ENCODE measurements around the gene HMGN4.

- TF ChIP-seq CTCF (IDR thresholded peaks at IDR 0.05) (no peak), POLR2A (IDR thresholded peaks at IDR 0.05) (no peak), EP300 (IDR thresholded peaks at IDR 0.05) (no peak)
Measured at GRCh38 chr6:26532699-26533531, 5.3 kb upstream of the HMGN4 start.

Measured in ovary (tissue), 3 donors.